ENCODE results near the gene SUGP2. TPM values are rescaled to one million over a fixed set of nuclear protein-coding genes. Genes with fewer than 3 reads are reported as not detected.

Gene SUGP2
- total RNA-seq, 4 donors from 2014 or later = 16.7 to 36.2 (median 21.5) TPM

- Histone ChIP-seq H3K9me3 (no peaks in the 10 kb centered on the region), H3K27me3 (peaks cover 0 to 46% (median 0%) of the 10 kb centered on the region in 4 donors), H3K27ac (no peak overlapping the region), H3K4me3 (no peak overlapping the region), H3K36me3 (no peaks in the 10 kb centered on the region), H3K4me1 (peaks cover 0 to 5% (median 3%) of the 10 kb centered on the region in 3 donors)
- no peak for DNase-seq
- no peak for TF ChIP-seq POLR2A (IDR thresholded peaks at IDR 0.05)
- intact Hi-C loops (cut with DNase I) = no loop called here
Observed at GRCh38 chr19:18946335-18946734, 87.0 kb downstream of the SUGP2 start.

- H3K27me3 ChIP-seq = peaks cover 0 to 52% (median 0%) of the 10 kb centered on the region in 4 donors
- H3K27ac ChIP-seq = no peak overlapping the region
- no peak for DNase-seq
- peaks cover 5 to 12% (median 5%) of the 10 kb centered on the region in 3 donors for H3K4me1 ChIP-seq
- no peak overlapping the region for H3K4me3 ChIP-seq
- no peaks in the 10 kb centered on the region for H3K36me3 ChIP-seq
- TF ChIP-seq, protein P1, sequence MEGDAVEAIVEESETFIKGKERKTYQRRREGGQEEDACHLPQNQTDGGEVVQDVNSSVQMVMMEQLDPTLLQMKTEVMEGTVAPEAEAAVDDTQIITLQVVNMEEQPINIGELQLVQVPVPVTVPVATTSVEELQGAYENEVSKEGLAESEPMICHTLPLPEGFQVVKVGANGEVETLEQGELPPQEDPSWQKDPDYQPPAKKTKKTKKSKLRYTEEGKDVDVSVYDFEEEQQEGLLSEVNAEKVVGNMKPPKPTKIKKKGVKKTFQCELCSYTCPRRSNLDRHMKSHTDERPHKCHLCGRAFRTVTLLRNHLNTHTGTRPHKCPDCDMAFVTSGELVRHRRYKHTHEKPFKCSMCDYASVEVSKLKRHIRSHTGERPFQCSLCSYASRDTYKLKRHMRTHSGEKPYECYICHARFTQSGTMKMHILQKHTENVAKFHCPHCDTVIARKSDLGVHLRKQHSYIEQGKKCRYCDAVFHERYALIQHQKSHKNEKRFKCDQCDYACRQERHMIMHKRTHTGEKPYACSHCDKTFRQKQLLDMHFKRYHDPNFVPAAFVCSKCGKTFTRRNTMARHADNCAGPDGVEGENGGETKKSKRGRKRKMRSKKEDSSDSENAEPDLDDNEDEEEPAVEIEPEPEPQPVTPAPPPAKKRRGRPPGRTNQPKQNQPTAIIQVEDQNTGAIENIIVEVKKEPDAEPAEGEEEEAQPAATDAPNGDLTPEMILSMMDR (IDR thresholded peaks at IDR 0.05) = no peak
- no peak for TF ChIP-seq POLR2A (IDR thresholded peaks at IDR 0.05)
- 92% methylated on average over 9 of the region's 9 CpGs for WGBS, 2 donors
- intact Hi-C loops (cut with DNase I) = no loop called here
- no peaks in the 10 kb centered on the region for H3K9me3 ChIP-seq
Observed at GRCh38 chr19:18945297-18945696, 88.0 kb downstream of the SUGP2 start.

DNA sequence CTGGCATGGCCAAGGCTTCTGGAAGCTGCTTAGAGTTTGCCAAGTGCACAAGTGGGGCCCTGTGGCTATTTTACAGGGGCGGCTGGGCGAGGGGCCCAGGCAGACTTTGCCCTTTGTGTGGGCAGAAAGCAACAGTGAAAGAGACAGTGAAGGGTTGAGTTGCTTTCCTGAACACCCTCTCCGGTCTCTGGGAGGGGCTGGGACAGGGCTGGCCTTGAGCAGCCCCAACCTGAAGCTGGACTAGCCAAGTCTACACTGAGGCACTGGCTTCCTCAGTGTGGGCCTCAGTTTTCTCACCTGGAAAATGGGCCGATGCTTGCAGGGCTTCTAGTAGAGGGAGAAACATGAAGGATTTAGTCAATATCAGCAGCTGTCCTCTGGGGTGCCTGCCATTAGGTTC lies 89.9 kb downstream of the SUGP2 start:
- intact Hi-C loops (cut with DNase I) = no loop called here
- Histone ChIP-seq H3K4me3 (no peak overlapping the region), H3K27ac (no peak overlapping the region), H3K9me3 (no peaks in the 10 kb centered on the region), H3K27me3 (peaks cover 0 to 46% (median 0%) of the 10 kb centered on the region in 4 donors), H3K36me3 (no peaks in the 10 kb centered on the region), H3K4me1 (peaks cover 13 to 24% (median 16%) of the 10 kb centered on the region in 3 donors)
- TF ChIP-seq, protein P1 (IDR thresholded peaks at IDR 0.05) = no peak
- 45 to 75% methylated on average over 4 of the region's 4 CpGs for WGBS, 2 donors
- DNase-seq = no peak

GRCh38 chr19:18942692-18943091 lies 90.6 kb downstream of the SUGP2 start:
- H3K27me3 ChIP-seq = peaks cover 0 to 41% (median 0%) of the 10 kb centered on the region in 4 donors
- H3K27ac ChIP-seq = no peak overlapping the region
- DNase-seq = no peak
- H3K4me3 ChIP-seq = no peak overlapping the region
- peaks cover 0 to 5% (median 0%) of the 10 kb centered on the region in 3 donors for H3K36me3 ChIP-seq
- no peaks in the 10 kb centered on the region for H3K9me3 ChIP-seq
- no peak for TF ChIP-seq POLR2A (IDR thresholded peaks at IDR 0.05)
- TF ChIP-seq, protein P1 (IDR thresholded peaks at IDR 0.05) = no peak
- 57% methylated on average over 6 of the region's 6 CpGs for WGBS, 2 donors
- peaks cover 13 to 24% (median 16%) of the 10 kb centered on the region in 3 donors for H3K4me1 ChIP-seq
- intact Hi-C loops (cut with DNase I) = no loop called here

DNA sequence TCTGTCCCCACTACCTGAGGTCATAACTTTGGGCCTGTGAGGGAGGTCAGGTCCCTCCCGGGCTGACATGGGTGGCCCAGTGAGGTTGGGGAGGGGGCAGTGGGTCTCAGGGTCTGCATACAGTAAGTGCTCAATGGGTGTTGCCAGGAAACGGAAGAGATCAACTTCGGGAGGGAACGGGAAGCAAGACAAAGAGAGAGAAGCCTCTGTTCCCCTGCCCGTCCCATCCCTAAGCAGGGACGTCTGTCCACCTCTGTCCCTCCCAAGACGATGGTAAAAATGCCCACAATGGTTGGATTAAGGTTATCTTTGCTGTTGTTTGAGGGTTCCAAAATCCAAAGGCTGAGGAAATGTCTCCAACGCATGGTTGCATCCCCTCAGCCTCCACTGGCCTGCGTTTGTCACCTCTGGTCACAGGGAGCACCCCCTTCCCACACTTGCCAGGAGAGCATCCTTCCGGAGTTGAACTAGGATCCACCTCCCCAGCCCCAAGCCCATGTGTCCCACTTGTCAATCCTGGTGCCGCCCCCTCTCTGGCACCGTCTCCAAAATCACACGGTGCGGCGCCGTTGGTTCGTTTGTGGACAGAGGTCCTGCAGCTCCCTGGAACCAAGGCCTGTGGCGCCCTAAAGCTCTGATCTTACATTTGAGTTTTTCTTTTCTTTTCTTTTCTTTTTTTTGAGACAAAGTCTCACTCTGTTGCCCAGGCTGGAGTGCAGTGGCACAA lies 91.5 kb downstream of the SUGP2 start:
- peaks cover 13 to 24% (median 16%) of the 10 kb centered on the region in 3 donors for H3K4me1 ChIP-seq
- WGBS, 2 donors = 62 to 63% methylated on average over 16 to 18 of the region's 18 CpGs
- DNase-seq = no peak
- H3K9me3 ChIP-seq = no peaks in the 10 kb centered on the region
- intact Hi-C loops (cut with DNase I) = no loop called here
- H3K27me3 ChIP-seq = peaks cover 0 to 39% (median 0%) of the 10 kb centered on the region in 4 donors
- H3K36me3 ChIP-seq = peaks cover 0 to 11% (median 0%) of the 10 kb centered on the region in 3 donors
- H3K4me3 ChIP-seq = peak overlapping the region in 3 of 4 donors; percentile 58 to 90 (median 68)
- no peak for TF ChIP-seq POLR2A (IDR thresholded peaks at IDR 0.05)
- TF ChIP-seq, protein P1 (IDR thresholded peaks at IDR 0.05) = no peak
- H3K27ac ChIP-seq = peak overlapping the region; percentile 19 to 83 (median 74)

Other genes with a start within 250 kb of the SUGP2 start
- gene COMP, start 242.2 kb downstream of the SUGP2 start, total RNA-seq = 1 to 10 TPM in 3 of 4 donors, not detected in 1; 1.3 to 8.0 (median 5.3) TPM
- 10 to 100 TPM; 31.6 to 69.7 (median 55.6) TPM for gene UPF1, start 201.6 kb downstream of the SUGP2 start, total RNA-seq
- gene CERS1, start 137.4 kb downstream of the SUGP2 start, total RNA-seq = under 1 TPM in 1 of 4 donors, not detected in 3; 0.76 TPM
- 100 to 1,000 TPM; 170 to 245 (median 224) TPM for gene COPE, start 114.1 kb downstream of the SUGP2 start, total RNA-seq
- gene DDX49, start 113.8 kb downstream of the SUGP2 start, total RNA-seq = 10 to 100 TPM; 47.0 to 80.7 (median 60.6) TPM
- 10 to 100 TPM; 10.7 to 29.5 (median 18.6) TPM for gene HOMER3, start 92.3 kb downstream of the SUGP2 start, total RNA-seq
- gene ARMC6, start 86 bp upstream of the SUGP2 start, total RNA-seq = 10 to 100 TPM; 28.3 to 32.0 (median 28.7) TPM
- gene SLC25A42, start 30.5 kb upstream of the SUGP2 start, total RNA-seq = 1 to 10 TPM; 1.7 to 3.8 (median 3.3) TPM
- 10 to 100 TPM; 11.0 to 30.3 (median 15.5) TPM for gene TMEM161A, start 105.0 kb upstream of the SUGP2 start, total RNA-seq
- under 1 TPM in 1 of 4 donors, not detected in 3; 0.70 TPM for gene MEF2B, start 136.7 kb upstream of the SUGP2 start, total RNA-seq
- 10 to 100 TPM in 3 of 4 donors, 1 to 10 TPM in 1; 8.8 to 15.4 (median 10.9) TPM for gene BORCS8, start 158.6 kb upstream of the SUGP2 start, total RNA-seq
- gene RFXANK, start 158.7 kb upstream of the SUGP2 start, total RNA-seq = 10 to 100 TPM; 25.2 to 48.0 (median 32.1) TPM
- 10 to 100 TPM in 3 of 4 donors, 1 to 10 TPM in 1; 8.8 to 22.9 (median 13.0) TPM for gene NR2C2AP, start 169.9 kb upstream of the SUGP2 start, total RNA-seq
- gene NCAN, start 178.4 kb upstream of the SUGP2 start, total RNA-seq = not detected
- under 1 TPM in 1 of 4 donors, not detected in 3; 0.57 TPM for gene TM6SF2, start 239.8 kb upstream of the SUGP2 start, total RNA-seq